ENCODE data around the gene SP8.

Gene SP8

DNA sequence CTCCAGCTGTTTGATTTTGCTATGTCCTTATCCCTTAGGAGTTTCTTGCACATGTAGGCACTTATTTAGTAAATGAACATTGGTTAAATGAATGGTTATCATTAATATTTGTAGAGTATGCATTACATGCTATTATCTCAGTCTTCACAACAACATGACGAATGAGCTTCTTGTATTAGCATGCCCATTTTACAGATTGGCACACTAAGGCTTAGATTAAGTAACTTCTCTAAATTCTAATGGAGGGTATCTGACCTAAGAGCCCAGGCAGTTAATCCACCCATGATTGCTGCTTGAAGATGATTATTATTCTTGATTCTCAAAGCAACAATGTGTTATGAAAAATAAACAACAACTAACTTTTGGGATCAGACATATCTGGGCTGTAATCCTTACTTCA is 32.7 kb downstream of the SP8 start:
- DNase-seq (ENCODE audit: low read depth), result no peak

DNA sequence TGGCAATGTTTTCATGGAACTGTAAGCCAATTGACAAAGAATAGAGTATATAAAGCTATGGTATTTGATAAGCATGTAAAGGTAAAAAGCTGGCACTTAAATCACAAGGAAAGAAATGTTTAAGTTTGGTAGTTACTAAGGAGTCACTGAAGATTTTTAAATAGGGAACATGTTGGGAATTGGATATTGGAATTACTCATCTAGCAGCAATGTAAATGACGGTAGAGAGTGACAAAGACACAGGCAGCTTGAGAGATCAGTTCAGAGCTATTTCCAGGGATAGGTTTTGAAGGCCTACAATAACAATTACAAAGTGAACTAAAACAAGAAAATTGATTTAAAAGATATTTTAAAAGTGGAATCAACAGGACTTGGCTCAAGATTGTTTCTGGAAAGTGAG is 36.8 kb downstream of the SP8 start:
- no peak for DNase-seq (ENCODE audit: low read depth)

DNA sequence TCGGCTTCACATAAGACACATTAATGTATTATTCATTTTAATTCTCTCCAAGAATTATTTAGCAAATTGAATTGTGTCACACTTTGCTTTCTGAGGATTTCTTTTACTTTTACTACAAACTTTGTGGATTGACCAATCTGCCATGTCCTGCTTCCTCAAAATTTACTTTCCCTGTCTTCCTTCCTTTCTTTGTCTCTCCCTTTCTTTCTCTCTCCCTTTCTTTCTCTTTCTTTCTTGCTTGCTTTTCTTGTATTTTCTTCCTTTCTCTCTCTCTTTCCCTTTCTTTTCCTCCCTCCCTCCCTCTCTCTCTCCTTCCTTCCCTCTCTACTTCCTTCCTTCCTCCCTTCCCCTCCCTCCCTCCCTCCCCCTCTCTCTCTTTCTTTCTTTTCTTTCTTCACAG is 37.8 kb downstream of the SP8 start:
- no peak for DNase-seq (ENCODE audit: low read depth)

DNA sequence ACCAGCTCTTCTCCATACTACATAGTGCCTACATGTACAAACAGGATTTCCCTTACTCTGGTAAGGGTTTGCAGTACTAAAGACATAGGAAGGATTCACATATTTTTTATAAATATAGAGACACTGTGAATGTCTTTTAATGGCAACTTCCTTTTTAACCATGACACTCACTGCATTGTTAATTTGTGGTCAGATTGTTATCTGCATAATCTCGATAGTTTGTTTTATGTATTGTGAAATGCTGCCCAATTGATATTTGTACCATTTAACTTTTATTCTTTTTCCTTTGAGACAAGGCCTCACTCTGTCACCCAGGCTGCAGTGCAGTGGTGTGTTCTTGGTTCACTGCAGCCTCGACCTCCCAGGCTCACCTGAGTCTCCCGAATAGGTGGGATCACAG is 39.7 kb downstream of the SP8 start:
- DNase-seq (ENCODE audit: low read depth), result no peak

DNA sequence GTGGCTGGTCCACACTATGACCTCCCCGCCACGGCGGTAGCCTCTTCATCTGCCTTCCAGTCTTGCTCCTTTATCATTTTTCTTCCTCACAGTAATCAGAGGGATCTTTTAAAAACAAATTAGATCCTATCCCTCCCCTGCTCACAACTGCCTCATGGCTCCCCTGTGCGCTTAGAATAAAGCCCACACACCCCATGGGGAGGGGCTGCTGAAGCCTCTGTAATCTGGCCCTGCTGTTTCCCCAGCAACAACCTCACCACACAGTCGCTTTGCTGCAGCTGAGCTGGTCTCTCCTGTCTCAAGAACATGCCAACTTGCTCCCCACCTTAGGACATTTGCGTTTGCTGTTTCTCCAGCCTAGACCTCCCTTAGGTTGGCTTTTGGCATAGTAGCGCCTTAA is 41.0 kb downstream of the SP8 start:
- no peak for DNase-seq (ENCODE audit: low read depth)

DNA sequence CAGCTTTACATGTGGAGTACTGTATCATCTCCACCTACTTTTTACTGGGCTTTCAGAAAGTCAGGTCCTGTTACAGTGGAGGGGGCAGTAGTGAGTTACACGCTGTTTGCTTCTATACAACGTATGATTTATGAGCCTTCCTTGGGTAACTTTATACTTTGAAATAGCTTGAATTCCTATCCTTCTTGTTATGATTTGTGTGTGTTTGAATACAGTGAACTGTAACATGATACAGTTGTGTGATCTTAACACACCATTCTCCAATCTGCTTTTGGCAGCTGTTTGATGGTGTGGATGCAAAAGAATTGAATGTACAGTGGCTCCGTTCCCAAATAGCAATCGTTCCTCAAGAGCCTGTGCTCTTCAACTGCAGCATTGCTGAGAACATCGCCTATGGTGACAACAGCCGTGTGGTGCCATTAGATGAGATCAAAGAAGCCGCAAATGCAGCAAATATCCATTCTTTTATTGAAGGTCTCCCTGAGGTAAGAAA is 41.7 kb downstream of the SP8 start:
- DNase-seq (ENCODE audit: low read depth), result no peak

DNA sequence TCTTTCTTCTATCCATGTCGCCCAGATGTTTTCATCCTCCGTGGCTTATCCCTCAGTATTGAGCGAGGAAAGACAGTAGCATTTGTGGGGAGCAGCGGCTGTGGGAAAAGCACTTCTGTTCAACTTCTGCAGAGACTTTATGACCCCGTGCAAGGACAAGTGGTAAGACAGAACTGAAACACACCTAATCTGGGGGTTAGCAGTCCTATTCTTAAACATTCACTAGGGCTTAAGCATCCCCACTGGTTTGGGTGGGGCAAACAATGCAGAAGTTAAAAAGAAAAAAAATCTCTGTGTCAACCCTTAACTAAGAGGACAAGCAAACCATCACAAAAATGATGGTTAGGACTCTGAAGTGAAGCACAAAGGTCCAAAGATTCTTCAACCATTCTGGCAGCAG is 43.8 kb downstream of the SP8 start:
- no peak for DNase-seq (ENCODE audit: low read depth)

DNA sequence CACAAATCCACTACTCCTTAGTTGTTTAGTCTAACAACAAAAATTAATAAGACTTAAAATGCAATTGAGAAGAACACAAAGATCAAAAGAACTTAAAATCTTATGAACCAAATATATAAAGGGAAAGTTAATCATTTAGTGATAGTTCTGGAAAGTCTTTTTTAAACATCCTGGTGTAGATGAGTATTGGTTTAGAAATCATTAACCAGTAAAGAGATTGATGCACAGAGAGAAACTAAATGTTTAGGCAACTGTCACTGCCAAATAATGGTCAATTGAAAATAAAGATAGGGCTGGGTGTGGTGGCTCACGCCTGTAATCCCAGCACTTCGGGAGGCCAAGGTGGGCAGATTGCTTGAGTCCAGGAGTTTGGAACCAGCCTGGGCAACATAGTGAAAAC is 44.9 kb downstream of the SP8 start:
- no peak for DNase-seq (ENCODE audit: low read depth)

DNA sequence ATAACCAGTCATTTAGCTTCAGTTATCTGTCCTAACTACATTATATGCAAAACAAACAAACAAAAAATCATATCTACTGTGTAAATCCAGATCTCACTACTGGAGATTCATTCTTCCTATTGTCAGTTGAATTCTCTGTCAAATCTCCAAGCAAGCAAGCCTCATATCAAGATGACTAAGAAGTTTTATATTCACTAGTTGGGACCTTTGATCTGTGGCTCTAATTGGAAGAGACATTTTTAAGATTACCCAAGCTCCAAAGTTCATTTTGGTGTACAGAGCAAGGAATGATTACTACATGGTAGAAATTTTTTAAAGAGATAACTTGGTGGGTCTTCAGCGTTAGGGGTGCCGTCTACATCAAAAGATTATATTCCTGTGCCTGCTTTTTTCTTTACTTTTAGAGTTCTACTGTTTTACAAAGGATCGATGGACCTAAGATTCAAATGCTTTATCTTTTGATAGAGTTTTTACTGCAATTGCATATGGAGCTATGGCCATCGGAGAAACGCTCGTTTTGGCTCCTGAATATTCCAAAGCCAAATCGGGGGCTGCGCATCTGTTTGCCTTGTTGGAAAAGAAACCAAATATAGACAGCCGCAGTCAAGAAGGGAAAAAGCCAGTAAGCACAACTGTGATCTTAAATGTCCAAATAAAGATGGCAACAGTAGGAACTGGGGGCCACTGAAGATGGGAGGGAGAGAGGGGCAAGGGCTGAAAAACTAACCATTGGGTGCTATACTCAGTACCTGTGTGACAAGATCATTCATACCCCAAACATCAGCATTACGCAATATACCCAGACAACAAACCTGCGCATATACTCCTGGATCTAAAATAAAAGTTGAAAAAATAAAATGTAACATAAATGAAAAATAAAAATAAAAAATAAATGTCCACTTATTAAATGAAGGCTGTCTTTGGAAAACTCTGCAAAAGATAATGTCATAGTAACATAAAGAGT is 47.9 kb downstream of the SP8 start:
- DNase-seq (ENCODE audit: low read depth), result no peak

DNA sequence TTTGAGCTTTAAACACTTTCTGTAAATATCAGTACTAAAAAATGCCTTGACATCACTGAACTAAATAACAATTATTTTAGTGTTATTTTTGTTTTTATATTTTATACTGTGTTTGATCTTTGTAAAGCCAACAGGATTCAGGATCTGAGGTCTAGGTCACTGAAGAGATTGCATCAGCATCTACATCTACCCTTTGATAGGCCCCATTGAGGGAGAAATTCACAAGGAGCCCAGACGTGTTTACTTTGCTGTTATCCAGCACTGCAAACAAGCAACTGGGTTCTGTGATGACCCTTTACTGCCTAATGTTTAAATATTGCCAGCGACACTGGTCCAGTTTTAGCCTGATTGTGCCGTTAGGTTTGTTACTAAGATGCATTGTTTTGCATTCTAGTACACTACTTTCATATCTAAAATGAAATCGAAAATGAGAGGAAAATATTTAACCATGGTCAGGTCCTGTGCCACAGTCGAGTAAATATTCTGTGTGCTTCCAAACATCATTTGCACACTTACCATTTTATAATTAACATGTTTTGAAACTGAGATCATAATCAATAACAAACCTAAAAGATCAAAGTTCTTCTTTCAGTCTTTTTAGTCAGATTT is 48.7 kb downstream of the SP8 start:
- no peak for DNase-seq (ENCODE audit: low read depth)

DNA sequence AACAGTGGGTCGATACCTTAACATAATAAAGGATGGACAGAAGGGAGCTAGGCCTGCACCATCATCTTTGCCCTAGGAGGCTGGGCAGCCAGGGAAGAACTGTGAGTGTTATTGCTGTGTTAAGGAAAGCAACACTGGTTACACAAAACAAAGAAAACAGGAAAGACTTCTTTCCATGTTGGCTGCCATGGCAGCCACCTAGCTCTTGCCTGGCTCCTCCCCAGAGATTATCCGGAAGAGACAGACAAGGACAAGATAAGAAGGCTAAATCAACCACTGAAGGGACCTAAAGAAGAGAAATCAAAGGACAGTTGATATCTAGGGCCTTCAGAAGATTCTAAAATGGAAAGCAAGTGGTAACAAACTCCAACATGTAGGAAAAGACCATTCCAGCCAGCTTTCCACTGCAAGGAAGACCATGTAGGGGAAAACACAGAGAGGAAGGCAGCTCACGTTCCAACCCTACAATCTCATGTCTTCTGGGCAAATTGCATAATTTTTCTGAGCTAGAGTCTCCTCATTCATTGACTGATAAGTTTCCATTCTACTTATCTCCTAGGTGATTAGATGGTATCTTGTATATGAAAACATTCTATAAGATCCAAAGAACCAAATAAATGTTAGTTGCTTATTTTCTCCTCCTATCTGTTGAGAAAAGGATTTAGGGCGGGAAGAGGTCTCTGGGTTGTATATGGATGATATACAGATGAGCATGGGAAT is 51.2 kb downstream of the SP8 start:
- no peak for DNase-seq (ENCODE audit: low read depth)

Data from stimulated activated CD8-positive, alpha-beta memory T cell treated with anti-CD3 and anti-CD28 coated beads, Interleukin-4, amount 100 ng/mL, for 24 hours (primary cell).